ENCODE measurements around the gene GSTM3.

- TF ChIP-seq, protein P1, sequence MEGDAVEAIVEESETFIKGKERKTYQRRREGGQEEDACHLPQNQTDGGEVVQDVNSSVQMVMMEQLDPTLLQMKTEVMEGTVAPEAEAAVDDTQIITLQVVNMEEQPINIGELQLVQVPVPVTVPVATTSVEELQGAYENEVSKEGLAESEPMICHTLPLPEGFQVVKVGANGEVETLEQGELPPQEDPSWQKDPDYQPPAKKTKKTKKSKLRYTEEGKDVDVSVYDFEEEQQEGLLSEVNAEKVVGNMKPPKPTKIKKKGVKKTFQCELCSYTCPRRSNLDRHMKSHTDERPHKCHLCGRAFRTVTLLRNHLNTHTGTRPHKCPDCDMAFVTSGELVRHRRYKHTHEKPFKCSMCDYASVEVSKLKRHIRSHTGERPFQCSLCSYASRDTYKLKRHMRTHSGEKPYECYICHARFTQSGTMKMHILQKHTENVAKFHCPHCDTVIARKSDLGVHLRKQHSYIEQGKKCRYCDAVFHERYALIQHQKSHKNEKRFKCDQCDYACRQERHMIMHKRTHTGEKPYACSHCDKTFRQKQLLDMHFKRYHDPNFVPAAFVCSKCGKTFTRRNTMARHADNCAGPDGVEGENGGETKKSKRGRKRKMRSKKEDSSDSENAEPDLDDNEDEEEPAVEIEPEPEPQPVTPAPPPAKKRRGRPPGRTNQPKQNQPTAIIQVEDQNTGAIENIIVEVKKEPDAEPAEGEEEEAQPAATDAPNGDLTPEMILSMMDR (tag by site-specific recombination; IDR thresholded peaks at IDR 0.05) = peak; percentile 86
- TF ChIP-seq ELK4 (IDR thresholded peaks at IDR 0.05; ENCODE audit: borderline replicate concordance, low read depth, low read length) = no peak
- TF ChIP-seq ZBTB17 (tag by site-specific recombination; IDR thresholded peaks at IDR 0.05) = 0 out of 2 replicates have a peak, but pooled peaks have one; percentile 42
- TF ChIP-seq REPIN1 (tag by site-specific recombination; IDR thresholded peaks at IDR 0.05; ENCODE audit: low read depth) = no peak
- TF ChIP-seq, protein P2, sequence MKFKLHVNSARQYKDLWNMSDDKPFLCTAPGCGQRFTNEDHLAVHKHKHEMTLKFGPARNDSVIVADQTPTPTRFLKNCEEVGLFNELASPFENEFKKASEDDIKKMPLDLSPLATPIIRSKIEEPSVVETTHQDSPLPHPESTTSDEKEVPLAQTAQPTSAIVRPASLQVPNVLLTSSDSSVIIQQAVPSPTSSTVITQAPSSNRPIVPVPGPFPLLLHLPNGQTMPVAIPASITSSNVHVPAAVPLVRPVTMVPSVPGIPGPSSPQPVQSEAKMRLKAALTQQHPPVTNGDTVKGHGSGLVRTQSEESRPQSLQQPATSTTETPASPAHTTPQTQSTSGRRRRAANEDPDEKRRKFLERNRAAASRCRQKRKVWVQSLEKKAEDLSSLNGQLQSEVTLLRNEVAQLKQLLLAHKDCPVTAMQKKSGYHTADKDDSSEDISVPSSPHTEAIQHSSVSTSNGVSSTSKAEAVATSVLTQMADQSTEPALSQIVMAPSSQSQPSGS (tag by site-specific recombination; IDR thresholded peaks at IDR 0.05; ENCODE audit: low read depth) = no peak
- TF ChIP-seq ZNF274 (IDR thresholded peaks at IDR 0.05; ENCODE audit: low read length) = no peak
- no peak for TF ChIP-seq ZNF274 (tag by site-specific recombination; IDR thresholded peaks at IDR 0.05; ENCODE audit: borderline replicate concordance)
- TF ChIP-seq ZFHX2 (tag by site-specific recombination; conservative IDR thresholded peaks at IDR 0.05) = no peak
- no peak for TF ChIP-seq ZNF138 (tag by site-specific recombination; IDR thresholded peaks at IDR 0.05; ENCODE audit: borderline replicate concordance)
- TF ChIP-seq KLF16 (tag by site-specific recombination; IDR thresholded peaks at IDR 0.05) = no peak
- TF ChIP-seq KLF9 (tag by site-specific recombination; IDR thresholded peaks at IDR 0.05; ENCODE audit: low read depth) = no peak
- TF ChIP-seq ZNF571 (tag by site-specific recombination; IDR thresholded peaks at IDR 0.05) = no peak
- TF ChIP-seq ZEB2 (tag by site-specific recombination; IDR thresholded peaks at IDR 0.05) = no peak
- TF ChIP-seq REST (tag by site-specific recombination; IDR thresholded peaks at IDR 0.05) = no peak
Observed at GRCh38 chr1:109776911-109777310, 36.1 kb upstream of the GSTM3 start.

Data from HEK293 (cell line).